ENCODE results near the gene ADARB2.

GRCh38 chr10:1394155-1394912 lies 343.0 kb downstream of the ADARB2 start:
- TF ChIP-seq, protein P1, sequence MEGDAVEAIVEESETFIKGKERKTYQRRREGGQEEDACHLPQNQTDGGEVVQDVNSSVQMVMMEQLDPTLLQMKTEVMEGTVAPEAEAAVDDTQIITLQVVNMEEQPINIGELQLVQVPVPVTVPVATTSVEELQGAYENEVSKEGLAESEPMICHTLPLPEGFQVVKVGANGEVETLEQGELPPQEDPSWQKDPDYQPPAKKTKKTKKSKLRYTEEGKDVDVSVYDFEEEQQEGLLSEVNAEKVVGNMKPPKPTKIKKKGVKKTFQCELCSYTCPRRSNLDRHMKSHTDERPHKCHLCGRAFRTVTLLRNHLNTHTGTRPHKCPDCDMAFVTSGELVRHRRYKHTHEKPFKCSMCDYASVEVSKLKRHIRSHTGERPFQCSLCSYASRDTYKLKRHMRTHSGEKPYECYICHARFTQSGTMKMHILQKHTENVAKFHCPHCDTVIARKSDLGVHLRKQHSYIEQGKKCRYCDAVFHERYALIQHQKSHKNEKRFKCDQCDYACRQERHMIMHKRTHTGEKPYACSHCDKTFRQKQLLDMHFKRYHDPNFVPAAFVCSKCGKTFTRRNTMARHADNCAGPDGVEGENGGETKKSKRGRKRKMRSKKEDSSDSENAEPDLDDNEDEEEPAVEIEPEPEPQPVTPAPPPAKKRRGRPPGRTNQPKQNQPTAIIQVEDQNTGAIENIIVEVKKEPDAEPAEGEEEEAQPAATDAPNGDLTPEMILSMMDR (IDR thresholded peaks at IDR 0.05), result no peak
- no peak for TF ChIP-seq YY1 (IDR thresholded peaks at IDR 0.05; ENCODE audit: low read depth)
- no peak for TF ChIP-seq EZH2phosphoT487 (IDR thresholded peaks at IDR 0.05; ENCODE audit: borderline replicate concordance, low read depth)
- no peak for TF ChIP-seq RAD21 (IDR thresholded peaks at IDR 0.05; ENCODE audit: low read length)
- TF ChIP-seq FOSL2 (IDR thresholded peaks at IDR 0.05; ENCODE audit: borderline replicate concordance, low read depth), result no peak
- no peak for TF ChIP-seq SMC3 (IDR thresholded peaks at IDR 0.05; ENCODE audit: low read depth, low read length)
- no peak for TF ChIP-seq EP300 (IDR thresholded peaks at IDR 0.05; ENCODE audit: borderline replicate concordance in 1 of 2, low read depth in 1 of 2, low read length in 1 of 2)
- TF ChIP-seq GABPA (IDR thresholded peaks at IDR 0.05; ENCODE audit: low read depth), result no peak
- no peak for TF ChIP-seq TAF1 (IDR thresholded peaks at IDR 0.05; ENCODE audit: borderline replicate concordance, low read depth, low read length)
- TF ChIP-seq JUND (IDR thresholded peaks at IDR 0.05), result no peak
